ENCODE data around the gene LOXL3.

The LOXL3 gene

GRCh38 chr2:74533464-74533863, 20.3 kb downstream of the LOXL3 start:
- ChIA-PET CTCF (interaction anchor here (1.4 to 4.3 kb wide), 4 partner anchors 12 to 54 kb away, joined by 4 to 34 read pairs (median 20); partner anchors contain the start of genes CCDC142 and TTC31), POLR2A (interaction anchor here (1.0 kb wide), 1 partner anchor 21 kb away, joined by 5 read pairs; no protein-coding TSS in a partner anchor)
- Histone ChIP-seq H3K27ac (ENCODE audit: extremely low read depth, low read depth, low read length) (no peak overlapping the region), H3K36me3 (ENCODE audit: control insufficient read depth in 2 of 2, insufficient read depth in 1 of 2, low read length in 2 of 2) (peaks cover 0 to 39% of the 10 kb centered on the region in 2 experiments; a peak in 1 of 3 replicates), H3K4me1 (ENCODE audit: control insufficient read depth, insufficient read depth, low read length) (no peaks in the 10 kb centered on the region; the same call in 1 of the 2 replicates), H3K9me3 (ENCODE audit: control insufficient read depth, insufficient read depth, low read depth, low read length) (no peaks in the 10 kb centered on the region), H3K4me3 (ENCODE audit: low read depth, low read length) (no peak overlapping the region)
- TF ChIP-seq ZNF391 (tag by site-specific recombination; IDR thresholded peaks at IDR 0.05; ENCODE audit: borderline replicate concordance, low read depth) (no peak), ZNF544 (tag by site-specific recombination; IDR thresholded peaks at IDR 0.05) (no peak), SETDB1 (IDR thresholded peaks at IDR 0.05; ENCODE audit: insufficient read length, low read length) (no peak), ZNF223 (tag by site-specific recombination; IDR thresholded peaks at IDR 0.05) (no peak), ZFP69B (tag by site-specific recombination; IDR thresholded peaks at IDR 0.05) (no peak), ZNF148 (tag by site-specific recombination; IDR thresholded peaks at IDR 0.05; ENCODE audit: borderline replicate concordance) (no peak), ZNF2 (tag by site-specific recombination; IDR thresholded peaks at IDR 0.05) (no peak), ZNF175 (tag by site-specific recombination; IDR thresholded peaks at IDR 0.05) (no peak), ZNF449 (tag by site-specific recombination; IDR thresholded peaks at IDR 0.05) (no peak), ZNF776 (tag by site-specific recombination; IDR thresholded peaks at IDR 0.05; ENCODE audit: borderline replicate concordance) (no peak), SP3 (tag by site-specific recombination; IDR thresholded peaks at IDR 0.05) (no peak), ZBTB8A (tag by site-specific recombination; IDR thresholded peaks at IDR 0.05) (no peak), TRIM28 (IDR thresholded peaks at IDR 0.05; ENCODE audit: borderline replicate concordance, low read length) (no peak), OVOL3 (tag by site-specific recombination; IDR thresholded peaks at IDR 0.05) (no peak), ZNF571 (tag by site-specific recombination; IDR thresholded peaks at IDR 0.05) (no peak), SCRT1 (tag by site-specific recombination; IDR thresholded peaks at IDR 0.05; ENCODE audit: borderline replicate concordance) (no peak), GLIS1 (tag by site-specific recombination; IDR thresholded peaks at IDR 0.05) (no peak)

GRCh38 chr2:74532222-74532621, 21.5 kb downstream of the LOXL3 start:
- no peak overlapping the region for H3K27ac ChIP-seq (ENCODE audit: extremely low read depth, low read depth, low read length)
- ChIA-PET POLR2A (interaction anchor here (0.7 to 1.2 kb wide), 4 partner anchors 11 to 49 kb away, joined by 3 to 4 read pairs (median 3); partner anchors contain the start of genes CCDC142 and TTC31), CTCF (interaction anchor here (0.5 to 4.3 kb wide), 15 partner anchors 11 to 197 kb away, joined by 3 to 34 read pairs (median 4); partner anchors contain the start of genes CCDC142, INO80B and TTC31)
- no peaks in the 10 kb centered on the region for H3K9me3 ChIP-seq (ENCODE audit: control insufficient read depth, insufficient read depth, low read depth, low read length)
- H3K4me1 ChIP-seq (ENCODE audit: control insufficient read depth, insufficient read depth, low read length): no peaks in the 10 kb centered on the region; the same call in 1 of the 2 replicates
- TF ChIP-seq ZNF248 (tag by site-specific recombination; IDR thresholded peaks at IDR 0.05) (no peak), ZNF221 (tag by site-specific recombination; IDR thresholded peaks at IDR 0.05; ENCODE audit: borderline replicate concordance) (no peak), ZNF654 (tag by site-specific recombination; IDR thresholded peaks at IDR 0.05; ENCODE audit: low read depth) (peak; percentile 52), SCRT2 (tag by site-specific recombination; IDR thresholded peaks at IDR 0.05) (peak; percentile 57; the same call in 1 of the 2 replicates), ZNF529 (tag by site-specific recombination; IDR thresholded peaks at IDR 0.05; ENCODE audit: insufficient replicate concordance) (no peak)
- no peak overlapping the region for H3K4me3 ChIP-seq (ENCODE audit: low read depth, low read length)
- H3K36me3 ChIP-seq (ENCODE audit: control insufficient read depth in 2 of 2, insufficient read depth in 1 of 2, low read length in 2 of 2): peaks cover 4 to 51% of the 10 kb centered on the region in 2 experiments; a peak in 1 of 3 replicates
